PC-3 (cell line): ENCODE results near the gene HERPUD1.

ENCODE experiments used
- EZH2 ChIP-seq: fragments of 300-600 bp; sonication (generic); IDR thresholded peaks from one replicate; pipeline ENCODE4 v1.6.1; 2017; ENCODE audit warnings: antibody characterized with exemption, mild to moderate bottlenecking, low read length; ENCODE audit not compliant: unreplicated experiment
- TF ChIP-seq, protein P1 (sequence below): fragments of 300-600 bp; sonication (generic); conservative IDR thresholded peaks from 2 replicates; pipeline ENCODE4 v1.5.1; 2017; ENCODE audit warnings: antibody characterized with exemption, low read depth, mild to moderate bottlenecking, low read length

- TF ChIP-seq, protein P1, sequence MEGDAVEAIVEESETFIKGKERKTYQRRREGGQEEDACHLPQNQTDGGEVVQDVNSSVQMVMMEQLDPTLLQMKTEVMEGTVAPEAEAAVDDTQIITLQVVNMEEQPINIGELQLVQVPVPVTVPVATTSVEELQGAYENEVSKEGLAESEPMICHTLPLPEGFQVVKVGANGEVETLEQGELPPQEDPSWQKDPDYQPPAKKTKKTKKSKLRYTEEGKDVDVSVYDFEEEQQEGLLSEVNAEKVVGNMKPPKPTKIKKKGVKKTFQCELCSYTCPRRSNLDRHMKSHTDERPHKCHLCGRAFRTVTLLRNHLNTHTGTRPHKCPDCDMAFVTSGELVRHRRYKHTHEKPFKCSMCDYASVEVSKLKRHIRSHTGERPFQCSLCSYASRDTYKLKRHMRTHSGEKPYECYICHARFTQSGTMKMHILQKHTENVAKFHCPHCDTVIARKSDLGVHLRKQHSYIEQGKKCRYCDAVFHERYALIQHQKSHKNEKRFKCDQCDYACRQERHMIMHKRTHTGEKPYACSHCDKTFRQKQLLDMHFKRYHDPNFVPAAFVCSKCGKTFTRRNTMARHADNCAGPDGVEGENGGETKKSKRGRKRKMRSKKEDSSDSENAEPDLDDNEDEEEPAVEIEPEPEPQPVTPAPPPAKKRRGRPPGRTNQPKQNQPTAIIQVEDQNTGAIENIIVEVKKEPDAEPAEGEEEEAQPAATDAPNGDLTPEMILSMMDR: no peak
- TF ChIP-seq EZH2: no peak
Measured at GRCh38 chr16:56884026-56884582, 47.8 kb upstream of the HERPUD1 start.
